Neural progenitor cell (in vitro differentiated cells): Measurements from ENCODE around the gene HDAC11.

Experiments
- CTCF ChIP-seq: fragments of 200-600 bp; sonication (generic); IDR thresholded peaks from 2 replicates; pipeline ENCODE4 v1.5.1; 2017; ENCODE audit warnings: antibody characterized with exemption, mild to moderate bottlenecking
- EZH2 ChIP-seq: fragments of 200-600 bp; sonication (generic); IDR thresholded peaks from 2 replicates; pipeline ENCODE4 v1.6.1; 2017; ENCODE audit warnings: antibody characterized with exemption, mild to moderate bottlenecking, moderate library complexity

DNA sequence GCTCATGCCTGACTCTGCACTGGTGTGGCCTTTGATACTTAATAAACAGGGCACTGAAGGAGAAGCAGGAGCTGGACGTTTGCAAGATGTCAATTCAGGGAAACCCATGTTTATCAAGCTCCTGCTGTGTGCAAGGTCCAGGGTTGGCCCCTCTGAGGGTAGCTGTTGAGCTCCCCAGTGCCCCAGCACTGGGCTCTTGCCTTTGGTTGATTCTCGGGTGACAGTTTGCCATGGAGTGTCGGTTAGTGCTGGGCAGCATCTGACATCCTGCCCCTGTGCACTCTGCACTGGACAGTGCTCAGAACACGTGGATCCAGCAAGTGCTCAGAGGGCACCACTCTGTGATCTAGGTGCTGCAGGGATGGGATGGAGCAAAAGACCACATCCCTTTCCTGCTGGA lies 7.3 kb downstream of the HDAC11 start:
- TF ChIP-seq CTCF (no peak), EZH2 (no peak)
